HG03432 (cell line): ENCODE data around the gene SOS1.

ENCODE experiments used
- ATAC-seq: cut with Tn5 transposase; IDR thresholded peaks from one replicate; pipeline ENCODE4 v1.9.1; 2021; ENCODE audit warnings: mild to moderate bottlenecking, moderate library complexity; ENCODE audit not compliant: unreplicated experiment

SOS1 gene

DNA sequence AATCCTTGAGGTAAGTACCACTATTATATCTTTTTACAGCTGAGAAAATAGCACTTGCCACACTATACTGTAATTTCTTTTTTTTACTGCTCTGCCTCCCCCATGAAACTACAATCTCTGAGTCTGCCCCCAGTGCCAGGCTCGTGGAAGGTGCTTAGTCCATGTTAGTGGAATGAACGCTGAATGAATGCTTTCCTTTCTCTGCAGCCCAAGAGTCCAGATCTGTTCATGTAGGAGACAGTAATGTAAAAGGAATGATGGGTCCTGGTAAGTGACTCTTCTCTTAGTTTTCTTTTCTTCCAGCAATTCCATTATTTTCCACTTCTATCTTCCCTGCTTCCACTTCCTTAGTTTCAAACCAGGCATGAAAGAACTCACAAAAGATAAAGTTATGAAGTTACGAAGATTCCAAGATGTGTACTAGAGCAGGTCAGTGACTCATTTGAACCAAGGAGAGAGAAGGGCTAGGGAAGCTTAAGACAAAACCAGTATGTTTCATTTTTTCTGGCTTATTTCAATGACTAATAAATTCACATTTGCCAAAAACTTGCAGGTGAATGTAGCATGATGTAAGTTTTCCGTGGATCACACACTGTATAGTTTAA is 185.2 kb downstream of the SOS1 start:
- ATAC-seq, result no peak

DNA sequence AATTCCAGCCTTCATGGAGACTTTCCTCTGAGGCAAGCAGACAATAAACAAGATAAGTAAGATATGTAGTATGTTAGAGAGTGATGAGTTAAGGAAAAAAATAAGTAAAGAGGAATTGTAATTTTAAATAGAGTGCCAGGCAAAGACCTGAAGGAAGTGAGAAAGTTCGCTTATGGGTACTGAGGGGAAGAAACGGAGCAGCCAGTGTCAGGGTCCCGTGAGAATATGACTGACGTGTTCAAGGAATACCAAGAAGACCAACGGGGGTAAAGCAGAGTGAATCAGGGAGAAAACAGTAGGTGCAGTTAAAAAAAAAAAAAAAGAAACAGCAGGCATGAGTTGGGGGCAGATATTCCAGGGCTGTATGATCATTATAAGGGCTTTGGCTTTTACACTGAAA is 186.1 kb downstream of the SOS1 start:
- ATAC-seq, result no peak

DNA sequence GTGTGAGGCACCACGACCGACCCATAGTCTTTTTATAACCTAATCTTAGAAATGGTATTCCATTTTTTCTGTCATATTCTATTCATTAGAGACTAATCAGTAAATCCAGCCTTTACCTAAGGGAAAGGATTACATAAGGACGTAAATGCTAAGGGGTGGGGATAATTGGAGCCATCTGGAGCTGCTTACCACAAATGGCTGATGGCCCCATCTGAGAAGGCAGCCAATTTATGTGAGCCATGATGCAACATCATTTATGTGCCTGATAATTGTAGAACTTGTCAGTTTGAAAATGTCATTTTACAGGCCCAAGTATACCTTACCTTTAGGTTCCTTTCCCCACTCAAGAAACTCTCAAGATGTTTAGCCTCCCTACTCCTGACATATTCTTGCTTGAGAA is 187.2 kb downstream of the SOS1 start:
- ATAC-seq, result no peak

DNA sequence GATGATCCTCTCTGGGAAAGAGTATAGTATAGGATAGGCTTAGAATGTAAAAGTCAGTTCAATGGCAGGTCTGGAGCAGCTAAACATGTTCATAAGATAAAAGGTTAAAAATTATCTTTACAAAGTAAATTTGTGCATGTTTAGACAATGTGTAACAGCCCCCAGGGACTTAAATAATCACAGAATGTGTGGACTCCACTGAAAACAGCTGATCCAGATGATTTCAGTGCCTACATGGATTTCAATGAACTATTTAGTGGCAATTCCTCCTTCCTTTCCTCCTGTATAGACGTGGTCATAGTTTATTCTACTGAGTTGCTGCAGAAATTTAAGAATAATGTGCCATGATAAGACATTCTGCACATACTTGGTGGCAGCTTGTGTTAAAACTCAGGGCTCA is 188.3 kb downstream of the SOS1 start:
- no peak for ATAC-seq
